Measurements from ENCODE around the gene ZNF483. TPM values are rescaled to one million over a fixed set of nuclear protein-coding genes. Genes with fewer than 3 reads are reported as not detected.
A peak's percentile ranks its signal among the peaks of the same experiment; 100 is the strongest.

The ZNF483 gene
- total RNA-seq, 1 experiment from 2014 or later = 1.3 TPM

- ChIA-PET POLR2A (interaction anchor here (0.6 to 4.6 kb wide), 7 partner anchors 23 to 297 kb away, joined by 3 to 88 read pairs (median 7); partner anchors contain the start of genes DNAJC25 and UGCG), CTCF (interaction anchor here (0.6 to 4.4 kb wide), 7 partner anchors 14 to 494 kb away, joined by 3 to 35 read pairs (median 3); no protein-coding TSS in a partner anchor)
- H3K4me1 Mint-ChIP-seq (ENCODE audit: insufficient read depth, unreplicated experiment) = peaks cover 11% of the 10 kb centered on the region
- no peaks in the 10 kb centered on the region for H3K27me3 Mint-ChIP-seq (ENCODE audit: insufficient read depth, unreplicated experiment)
- no peaks in the 10 kb centered on the region for H3K9me3 Mint-ChIP-seq (ENCODE audit: unreplicated experiment)
- peak overlapping the region; percentile 83 for H3K4me3 Mint-ChIP-seq (ENCODE audit: unreplicated experiment)
- intact Hi-C loops (cut with micrococcal nuclease) = loop anchor here (2.0 to 5.0 kb wide), 5 partner anchors 31 to 475 kb away; partner anchors contain the start of genes DNAJC25 and UGCG
- BruUV-seq (replicated peaks) = no TSS peak
- peak overlapping the region; percentile 75 for H3K27ac Mint-ChIP-seq (ENCODE audit: low read depth, unreplicated experiment)
- no peak for DNase-seq (ENCODE audit: unreplicated experiment)
- TF ChIP-seq, protein P1, sequence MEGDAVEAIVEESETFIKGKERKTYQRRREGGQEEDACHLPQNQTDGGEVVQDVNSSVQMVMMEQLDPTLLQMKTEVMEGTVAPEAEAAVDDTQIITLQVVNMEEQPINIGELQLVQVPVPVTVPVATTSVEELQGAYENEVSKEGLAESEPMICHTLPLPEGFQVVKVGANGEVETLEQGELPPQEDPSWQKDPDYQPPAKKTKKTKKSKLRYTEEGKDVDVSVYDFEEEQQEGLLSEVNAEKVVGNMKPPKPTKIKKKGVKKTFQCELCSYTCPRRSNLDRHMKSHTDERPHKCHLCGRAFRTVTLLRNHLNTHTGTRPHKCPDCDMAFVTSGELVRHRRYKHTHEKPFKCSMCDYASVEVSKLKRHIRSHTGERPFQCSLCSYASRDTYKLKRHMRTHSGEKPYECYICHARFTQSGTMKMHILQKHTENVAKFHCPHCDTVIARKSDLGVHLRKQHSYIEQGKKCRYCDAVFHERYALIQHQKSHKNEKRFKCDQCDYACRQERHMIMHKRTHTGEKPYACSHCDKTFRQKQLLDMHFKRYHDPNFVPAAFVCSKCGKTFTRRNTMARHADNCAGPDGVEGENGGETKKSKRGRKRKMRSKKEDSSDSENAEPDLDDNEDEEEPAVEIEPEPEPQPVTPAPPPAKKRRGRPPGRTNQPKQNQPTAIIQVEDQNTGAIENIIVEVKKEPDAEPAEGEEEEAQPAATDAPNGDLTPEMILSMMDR (IDR thresholded peaks at IDR 0.05; ENCODE audit: unreplicated experiment) = no peak
- H3K36me3 Mint-ChIP-seq (ENCODE audit: insufficient read depth, unreplicated experiment) = peaks cover 27% of the 10 kb centered on the region
Measured at GRCh38 chr9:111599955-111600343, 75.0 kb downstream of the ZNF483 start.

DNA sequence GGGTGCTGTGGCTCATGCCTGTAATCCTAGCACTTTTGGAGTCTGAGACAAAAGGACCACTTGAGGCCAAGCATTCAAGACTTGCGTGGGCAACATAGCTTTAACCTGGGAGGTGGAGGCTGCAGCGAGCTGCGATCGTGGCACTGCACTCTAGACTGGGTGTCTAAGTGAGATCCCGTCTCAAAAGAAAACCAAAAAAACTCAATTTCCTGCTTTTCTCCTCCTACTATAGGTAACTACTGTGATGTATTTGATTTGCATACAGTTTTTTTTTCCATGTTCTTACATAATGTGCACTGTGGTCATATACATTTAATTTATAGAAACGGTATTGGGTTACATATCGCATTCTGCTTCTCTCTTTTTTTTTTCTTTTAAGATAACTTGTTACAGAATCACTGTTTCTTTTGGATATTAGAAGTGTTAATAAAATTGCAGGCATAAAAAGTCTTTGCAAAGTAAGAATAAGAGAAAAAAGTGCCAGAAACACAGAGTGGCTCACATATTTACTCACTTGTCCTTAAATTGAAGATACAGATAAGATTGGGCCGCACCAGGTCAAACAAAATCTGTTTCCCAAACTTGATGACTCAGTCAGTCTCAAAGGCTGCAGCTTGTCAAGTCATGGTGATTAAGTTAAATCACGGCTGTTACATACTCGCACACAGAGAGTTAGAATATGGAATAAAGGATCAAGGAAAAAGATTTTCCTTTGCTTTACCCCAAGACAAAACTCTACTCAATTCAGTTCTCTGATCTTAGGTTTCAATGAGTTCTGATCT lies 76.4 kb downstream of the ZNF483 start:
- Mint-ChIP-seq H3K36me3 (ENCODE audit: insufficient read depth, unreplicated experiment) (peaks cover 12% of the 10 kb centered on the region), H3K4me3 (ENCODE audit: unreplicated experiment) (no peak overlapping the region), H3K27ac (ENCODE audit: low read depth, unreplicated experiment) (peak overlapping the region; percentile 77), H3K9me3 (ENCODE audit: unreplicated experiment) (no peaks in the 10 kb centered on the region), H3K4me1 (ENCODE audit: insufficient read depth, unreplicated experiment) (peaks cover 11% of the 10 kb centered on the region), H3K27me3 (ENCODE audit: insufficient read depth, unreplicated experiment) (no peaks in the 10 kb centered on the region)
- POLR2A ChIA-PET = interaction anchor here (0.6 to 4.6 kb wide), 5 partner anchors 9 to 426 kb away, joined by 4 to 39 read pairs (median 4); partner anchors contain the start of genes DNAJC25 and UGCG
- intact Hi-C loops (cut with micrococcal nuclease) = no loop called here
- no TSS peak for BruUV-seq (replicated peaks)
- CTCF ChIA-PET = interaction anchor here (1.5 kb wide), 1 partner anchor 91 kb away, joined by 3 read pairs; no protein-coding TSS in a partner anchor
- peak; percentile 65 for DNase-seq (ENCODE audit: unreplicated experiment)
- TF ChIP-seq, protein P1 (IDR thresholded peaks at IDR 0.05; ENCODE audit: unreplicated experiment) = no peak

GRCh38 chr9:111603041-111603440 lies 78.1 kb downstream of the ZNF483 start:
- H3K9me3 Mint-ChIP-seq (ENCODE audit: unreplicated experiment) = no peaks in the 10 kb centered on the region
- no peak overlapping the region for H3K4me3 Mint-ChIP-seq (ENCODE audit: unreplicated experiment)
- no TSS peak for BruUV-seq (replicated peaks)
- H3K27me3 Mint-ChIP-seq (ENCODE audit: insufficient read depth, unreplicated experiment) = no peaks in the 10 kb centered on the region
- H3K4me1 Mint-ChIP-seq (ENCODE audit: insufficient read depth, unreplicated experiment) = peaks cover 11% of the 10 kb centered on the region
- no peak for DNase-seq (ENCODE audit: unreplicated experiment)
- peak overlapping the region; percentile 77 for H3K27ac Mint-ChIP-seq (ENCODE audit: low read depth, unreplicated experiment)
- TF ChIP-seq, protein P1 (IDR thresholded peaks at IDR 0.05; ENCODE audit: unreplicated experiment) = no peak
- intact Hi-C loops (cut with micrococcal nuclease) = no loop called here
- CTCF ChIA-PET = interaction anchor here (1.1 to 1.2 kb wide), 2 partner anchors 19 to 100 kb away, joined by 3 to 5 read pairs; no protein-coding TSS in a partner anchor
- POLR2A ChIA-PET = interaction anchor here (3.0 kb wide), 1 partner anchor 29 kb away, joined by 13 read pairs; the partner anchor contains the start of gene DNAJC25
- no peaks in the 10 kb centered on the region for H3K36me3 Mint-ChIP-seq (ENCODE audit: insufficient read depth, unreplicated experiment)

GRCh38 chr9:111604054-111604615 lies 79.2 kb downstream of the ZNF483 start:
- Mint-ChIP-seq H3K27ac (ENCODE audit: low read depth, unreplicated experiment) (no peak overlapping the region), H3K36me3 (ENCODE audit: insufficient read depth, unreplicated experiment) (no peaks in the 10 kb centered on the region), H3K4me3 (ENCODE audit: unreplicated experiment) (no peak overlapping the region), H3K9me3 (ENCODE audit: unreplicated experiment) (no peaks in the 10 kb centered on the region), H3K4me1 (ENCODE audit: insufficient read depth, unreplicated experiment) (peaks cover 10% of the 10 kb centered on the region), H3K27me3 (ENCODE audit: insufficient read depth, unreplicated experiment) (no peaks in the 10 kb centered on the region)
- ChIA-PET POLR2A (interaction anchor here (1.0 to 3.0 kb wide), 3 partner anchors 22 to 28 kb away, joined by 3 to 13 read pairs (median 4); partner anchors contain the start of gene DNAJC25), CTCF (interaction anchor here (0.8 to 1.2 kb wide), 2 partner anchors 17 to 157 kb away, joined by 3 to 5 read pairs; no protein-coding TSS in a partner anchor)
- BruUV-seq (replicated peaks) = no TSS peak
- intact Hi-C loops (cut with micrococcal nuclease) = no loop called here
- DNase-seq (ENCODE audit: unreplicated experiment) = no peak
- TF ChIP-seq, protein P1 (IDR thresholded peaks at IDR 0.05; ENCODE audit: unreplicated experiment) = no peak

All from MCF 10A (cell line).